ENCODE measurements around the gene RGS21.

- TF ChIP-seq CTCF (IDR thresholded peaks at IDR 0.05 in 2 of 3, conservative IDR thresholded peaks at IDR 0.05 in 1 of 3; ENCODE audit: control insufficient read depth in 2 of 3, extremely low read depth in 1 of 3, insufficient read depth in 1 of 3, low read depth in 3 of 3, low read length in 3 of 3) (no peak), ZBTB33 (IDR thresholded peaks at IDR 0.05) (no peak), SIN3A (IDR thresholded peaks at IDR 0.05; ENCODE audit: low read depth, low read length) (no peak), HCFC1 (IDR thresholded peaks at IDR 0.05; ENCODE audit: low read length) (no peak), SPI1 (IDR thresholded peaks at IDR 0.05; ENCODE audit: borderline replicate concordance, insufficient read depth, low read depth, low read length) (no peak), NBN (IDR thresholded peaks at IDR 0.05) (no peak), NR2C1 (IDR thresholded peaks at IDR 0.05) (no peak), SP1 (IDR thresholded peaks at IDR 0.05; ENCODE audit: low read depth, low read length) (no peak), TARDBP (IDR thresholded peaks at IDR 0.05; ENCODE audit: borderline replicate concordance) (no peak), BRCA1 (IDR thresholded peaks at IDR 0.05; ENCODE audit: low read depth, low read length) (no peak)
These were observed 85.8 kb downstream of the RGS21 start for GRCh38 chr1:192402571-192402970.

Measured in GM12878 (cell line).